Brain pericyte (primary cell): Measurements from ENCODE around the gene GNAI1.

ENCODE experiments used
- DNase-seq: peaks from one replicate; pipeline ENCODE4 v3.0.0-alpha.2; 2012; ENCODE audit warnings: low read depth, low spot score

The GNAI1 gene

DNA sequence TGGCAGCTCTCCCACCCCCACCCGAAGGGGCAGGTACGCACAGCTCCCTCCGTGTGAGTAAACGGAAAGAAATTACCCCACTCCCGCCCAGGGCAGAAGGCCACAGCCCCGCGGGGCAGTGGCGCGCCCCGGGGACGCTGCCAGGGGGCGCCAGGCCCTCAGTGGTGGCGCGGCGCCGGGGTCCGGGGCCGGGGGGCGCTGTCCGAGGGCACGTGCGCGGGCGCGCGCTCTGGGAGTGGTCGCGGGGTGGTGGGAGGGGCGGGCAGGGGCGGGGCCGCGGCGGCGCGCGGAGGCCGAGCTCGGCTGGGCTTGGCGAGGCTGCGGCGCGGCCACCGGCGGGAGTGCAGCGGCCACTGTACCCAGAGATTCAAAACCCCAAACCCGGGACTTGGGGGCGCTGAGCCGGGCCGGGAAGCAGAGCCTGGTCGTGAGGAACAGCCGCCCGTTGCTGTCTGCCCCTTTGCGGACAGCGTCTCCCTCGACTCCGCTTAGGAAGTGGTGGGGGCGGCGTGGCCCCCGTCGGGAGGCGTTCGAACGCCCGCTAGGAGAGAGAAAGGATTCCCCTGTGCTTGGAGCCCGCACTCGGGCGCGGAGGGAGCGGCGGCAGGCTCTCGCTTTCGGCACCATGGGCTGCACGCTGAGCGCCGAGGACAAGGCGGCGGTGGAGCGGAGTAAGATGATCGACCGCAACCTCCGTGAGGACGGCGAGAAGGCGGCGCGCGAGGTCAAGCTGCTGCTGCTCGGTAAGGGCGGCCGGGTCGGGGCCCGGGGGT lies at the start of gene GNAI1:
Gene GNAI1 (plus strand): TSS at position 296 of the 773 bp plus-strand sequence. CDS start 330 bp downstream, at position 626.
- DNase-seq: no peak

DNA sequence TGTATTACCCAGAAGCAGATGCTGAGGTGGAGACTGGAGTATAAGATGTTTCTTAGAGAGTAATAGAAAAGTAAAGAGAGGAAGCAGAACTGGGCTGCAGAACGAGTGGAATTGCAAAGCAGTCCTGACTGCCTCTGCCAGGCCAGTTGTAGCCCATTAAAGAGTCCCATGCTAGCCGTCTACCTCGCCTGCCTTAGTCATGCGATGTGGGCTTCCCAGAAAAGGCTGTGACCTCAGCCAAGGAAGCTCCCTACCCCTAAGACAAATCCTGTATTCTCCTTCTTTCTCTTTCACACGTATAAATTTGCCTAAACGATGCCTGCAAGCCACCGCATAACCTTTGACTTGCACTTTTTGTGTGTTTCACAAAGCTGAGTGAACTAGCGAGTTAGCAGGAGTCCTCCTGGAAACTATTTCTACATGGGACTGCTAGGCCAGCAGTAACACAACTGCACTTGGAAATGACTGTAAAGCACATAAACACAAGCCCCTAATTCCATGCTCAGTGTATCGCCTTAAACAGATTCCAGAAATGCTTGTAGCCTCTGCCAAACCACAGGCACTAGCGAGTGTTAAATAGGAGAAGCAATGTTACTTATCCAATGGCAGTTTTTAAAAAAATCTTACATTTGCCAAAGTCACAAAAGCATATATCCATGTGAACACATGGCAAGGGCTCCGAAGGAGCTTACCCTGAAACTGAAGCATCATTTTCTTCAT lies 47.4 kb upstream of the GNAI1 start:
- DNase-seq: no peak

DNA sequence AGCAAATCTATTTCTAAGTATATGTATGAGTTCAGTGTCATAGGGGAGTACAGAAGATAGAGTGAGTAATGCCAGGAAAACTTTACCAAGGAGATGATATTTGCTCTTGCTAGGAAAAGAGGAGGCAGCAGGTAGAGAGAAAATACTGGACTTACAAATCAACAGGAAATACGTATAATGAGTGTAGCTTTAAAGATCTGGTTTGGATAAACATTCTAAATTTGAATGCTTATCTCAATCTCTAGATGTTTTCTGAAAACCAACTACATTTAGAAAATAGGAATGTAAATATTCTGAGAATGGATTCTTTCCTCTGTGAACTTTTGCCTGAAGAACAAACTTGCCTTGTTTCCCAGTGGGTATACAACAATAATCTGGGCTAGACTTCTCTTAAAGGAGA lies 46.9 kb upstream of the GNAI1 start:
- no peak for DNase-seq

DNA sequence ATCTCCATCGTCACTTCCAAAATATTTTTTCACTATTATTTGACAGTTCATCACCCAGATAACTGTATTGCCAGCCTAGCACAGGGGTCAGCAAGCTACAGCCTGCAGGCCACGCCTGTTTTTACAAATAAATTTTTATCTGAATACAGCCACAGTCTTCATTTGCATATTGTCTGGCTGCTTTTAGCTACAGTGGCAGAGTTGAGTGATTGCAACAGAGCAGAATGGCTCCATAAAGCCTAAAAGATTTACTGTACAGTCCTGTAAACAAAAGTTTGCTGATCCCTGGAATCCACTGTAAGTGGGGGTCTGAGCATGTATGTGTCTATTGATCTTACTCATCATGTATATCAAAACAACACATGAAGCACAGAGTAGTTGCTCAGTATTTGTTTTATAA lies 45.9 kb upstream of the GNAI1 start:
- no peak for DNase-seq

DNA sequence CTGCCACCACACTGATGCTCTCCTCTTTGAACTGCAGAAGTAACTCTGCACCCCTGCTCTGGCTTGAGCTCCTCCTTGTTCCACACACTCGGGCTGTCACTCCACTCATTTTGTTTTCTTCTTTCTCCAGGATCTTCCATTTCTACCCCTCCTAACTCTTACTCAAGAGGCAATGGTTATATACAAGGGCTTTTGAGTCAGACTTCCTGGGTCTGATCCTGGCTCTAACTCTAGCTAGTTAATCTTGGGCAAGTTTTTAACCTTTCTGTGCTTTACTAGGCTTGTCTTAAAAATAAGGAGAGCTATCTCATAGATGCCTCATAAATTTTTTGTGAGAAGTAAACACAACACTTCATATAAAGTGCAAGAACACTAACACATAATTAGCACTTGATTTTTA lies 45.3 kb upstream of the GNAI1 start:
- no peak for DNase-seq

DNA sequence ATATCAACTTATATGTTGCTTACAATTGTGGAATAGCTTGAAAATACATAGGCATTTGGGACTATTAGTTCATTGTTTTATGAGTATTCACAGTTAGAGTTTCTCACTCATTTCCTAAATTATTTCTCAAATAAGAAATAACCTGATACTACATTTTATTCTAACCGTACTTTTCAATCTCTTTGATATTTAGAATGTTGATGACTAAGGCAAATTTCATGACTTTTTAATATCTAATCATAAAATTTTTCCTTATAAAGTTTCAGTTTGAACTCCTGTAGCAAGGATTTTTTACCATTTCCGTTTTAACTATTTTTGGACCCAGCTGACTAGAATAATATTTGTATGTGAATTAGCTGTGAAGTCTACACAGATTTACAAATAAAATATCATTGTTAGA lies 41.3 kb upstream of the GNAI1 start:
- no peak for DNase-seq

DNA sequence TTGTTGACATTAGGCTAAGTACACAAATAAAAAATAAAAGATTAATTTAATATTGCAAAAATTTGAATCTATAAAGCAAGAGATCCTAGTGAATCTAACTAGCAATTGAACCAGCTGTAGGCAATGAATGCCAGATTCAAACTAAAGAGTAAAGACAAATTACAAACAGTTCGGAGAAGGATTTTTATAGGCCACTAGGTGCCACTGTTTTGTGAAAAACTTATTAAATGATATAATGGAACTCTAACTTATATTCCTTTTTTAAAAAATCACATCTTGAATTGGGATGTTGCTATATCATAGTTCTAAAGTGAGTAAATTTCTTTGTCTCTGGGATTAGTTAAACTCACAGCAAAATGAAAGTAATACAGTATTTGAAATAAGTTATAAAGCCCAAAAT lies 39.1 kb upstream of the GNAI1 start:
- no peak for DNase-seq

DNA sequence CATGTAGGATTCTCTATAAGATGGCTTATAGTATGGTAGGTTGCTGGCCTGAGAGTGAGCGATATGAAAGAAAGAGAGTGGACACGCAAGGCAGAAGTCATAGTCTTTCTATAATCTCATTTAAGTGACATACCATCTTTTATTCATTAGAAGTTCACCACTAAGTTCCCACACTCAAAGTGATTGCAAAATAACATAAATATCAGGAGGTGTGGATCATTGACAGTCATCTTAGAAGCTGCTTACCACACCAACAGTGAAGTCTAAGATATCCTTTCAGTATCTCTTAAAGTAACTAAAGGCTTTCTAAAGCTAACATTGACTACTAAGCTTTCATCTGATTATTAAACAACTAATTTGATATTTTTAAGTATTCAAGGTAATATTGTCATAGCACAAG lies 36.9 kb upstream of the GNAI1 start:
- no peak for DNase-seq

DNA sequence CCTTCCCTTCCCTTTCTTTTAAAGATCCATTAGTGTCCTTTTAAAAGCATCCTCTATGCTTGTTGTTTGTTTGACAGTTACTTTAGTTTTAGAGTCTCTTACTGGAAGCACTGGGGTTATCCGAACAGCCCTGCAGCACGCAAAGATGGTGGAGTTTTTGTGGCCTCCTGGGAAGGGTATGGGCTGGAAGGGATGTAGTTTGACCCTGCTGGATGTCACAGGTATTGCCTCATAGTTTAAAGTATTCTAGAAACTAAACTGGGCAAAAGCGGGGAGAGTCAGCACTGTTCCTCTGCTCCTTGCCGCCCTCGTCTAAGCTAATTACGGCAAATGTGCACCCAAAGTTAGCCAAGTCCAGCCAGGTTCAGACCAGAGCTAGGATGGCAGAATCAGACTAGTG lies 35.8 kb upstream of the GNAI1 start:
- DNase-seq: no peak

DNA sequence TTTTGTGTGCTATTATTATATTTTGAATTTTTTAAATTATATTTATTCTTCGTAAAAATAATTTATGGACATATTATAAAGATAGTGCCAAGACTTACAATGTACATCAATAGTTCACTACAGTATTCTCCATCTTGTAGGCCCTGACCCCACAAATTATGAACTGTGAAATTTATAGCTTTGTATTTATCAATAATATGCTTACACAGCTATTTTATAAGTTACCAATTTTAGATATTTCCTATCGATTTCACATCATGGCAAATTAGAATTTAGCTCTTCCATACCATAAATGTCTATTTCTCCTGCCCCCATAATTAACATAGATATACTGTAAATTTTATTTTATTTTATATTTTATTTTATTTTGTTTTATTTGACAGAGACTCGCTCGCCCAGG lies 34.4 kb upstream of the GNAI1 start:
- no peak for DNase-seq

DNA sequence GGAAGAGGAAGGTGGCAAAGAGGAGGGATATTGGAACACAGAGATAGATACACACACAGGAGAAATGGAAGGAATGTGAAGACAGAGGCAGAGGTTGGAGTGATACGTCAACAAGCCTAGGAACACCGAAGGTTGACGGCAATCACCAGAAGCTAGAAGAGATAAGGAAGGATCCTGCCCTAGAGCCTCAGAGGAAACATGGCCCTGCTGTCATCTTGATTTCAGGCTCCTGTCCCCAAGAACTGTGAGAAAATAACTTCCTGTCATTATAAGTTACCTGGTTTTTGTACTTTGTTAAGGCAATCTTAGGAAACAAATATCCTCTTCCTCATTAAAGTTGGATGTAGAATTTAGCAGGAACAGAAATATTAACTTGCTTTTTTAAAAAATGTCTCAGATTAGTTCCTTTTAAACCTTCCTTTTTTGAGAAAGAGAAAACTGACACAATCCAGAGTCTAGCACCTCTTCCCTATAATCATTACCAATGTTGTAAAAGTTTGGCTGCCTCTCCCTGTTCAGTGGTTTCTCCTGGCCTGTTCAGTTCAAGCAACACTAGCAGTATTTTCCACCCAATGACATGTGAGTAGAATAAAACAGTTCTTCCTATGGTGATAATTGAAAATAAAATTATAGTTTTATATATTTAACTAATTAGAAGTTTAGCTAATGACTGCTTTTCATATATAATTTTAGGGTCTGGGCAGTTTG lies 28.8 kb upstream of the GNAI1 start:
- DNase-seq: no peak

DNA sequence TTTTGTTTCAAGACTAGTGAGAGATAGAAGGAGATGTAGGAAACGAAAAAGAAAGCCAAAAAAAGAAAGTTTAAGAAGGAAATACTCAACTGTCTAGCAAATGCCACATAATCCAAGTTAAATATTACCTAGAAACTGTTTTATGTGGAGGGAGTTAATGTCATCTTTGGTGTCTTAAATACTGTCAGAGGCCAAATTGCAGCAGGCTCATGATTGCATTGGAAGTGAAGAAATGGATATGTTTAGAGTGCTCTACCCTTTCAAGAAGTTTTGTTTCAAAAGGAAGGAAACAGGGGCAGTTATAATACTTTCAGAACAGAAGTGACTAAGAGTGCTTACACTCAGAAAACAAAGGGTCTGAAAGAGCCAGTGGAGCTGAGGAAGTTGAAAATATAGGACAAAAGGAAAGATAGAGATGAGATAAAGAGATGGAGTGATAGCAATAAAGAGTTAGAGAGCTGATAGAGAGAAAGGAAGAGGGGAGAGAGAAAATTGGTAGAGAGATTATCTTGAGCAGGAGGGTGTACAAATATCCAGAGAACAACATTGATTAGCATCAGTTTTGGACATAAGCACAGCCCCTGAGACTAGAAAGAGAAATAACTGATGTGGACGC lies 28.0 kb upstream of the GNAI1 start:
- DNase-seq: no peak

DNA sequence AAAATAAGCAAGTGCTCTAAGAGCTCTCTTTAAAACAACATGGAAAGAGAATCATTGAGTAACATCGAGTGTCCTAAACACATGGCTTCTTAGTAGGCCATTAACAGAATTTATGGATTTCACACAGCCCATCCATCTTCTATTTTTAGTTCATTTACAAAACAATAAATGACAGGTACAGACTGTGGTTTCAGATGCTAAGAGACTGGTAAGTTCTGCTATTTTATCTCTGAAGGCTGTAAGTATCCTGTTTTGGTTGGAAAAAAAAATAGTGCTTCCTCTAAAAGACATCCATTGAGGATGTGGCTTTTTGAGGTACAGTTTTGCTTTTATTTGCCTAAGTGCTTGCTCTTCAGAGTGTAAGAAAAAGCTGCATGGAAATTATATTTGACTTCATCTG lies 27.4 kb upstream of the GNAI1 start:
- DNase-seq: no peak

DNA sequence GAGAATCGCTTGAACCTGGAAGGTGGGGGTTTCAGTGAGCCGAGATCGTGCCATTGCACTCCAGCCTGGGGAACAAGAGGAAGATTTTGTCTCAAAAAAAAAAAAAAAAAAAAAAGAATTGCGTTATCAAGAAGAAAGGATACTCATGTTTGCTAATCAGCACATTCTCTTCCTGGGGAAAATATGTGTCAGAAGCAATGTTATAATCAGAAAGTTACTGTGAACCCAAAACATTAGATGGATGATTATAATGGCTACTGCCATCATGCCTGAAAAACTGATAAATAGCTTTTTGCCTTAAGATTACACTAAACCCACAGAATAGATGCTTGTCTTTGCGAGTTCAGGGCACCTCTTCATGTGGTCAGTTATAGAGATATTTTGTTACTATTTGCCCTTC lies 24.3 kb upstream of the GNAI1 start:
- DNase-seq: no peak

DNA sequence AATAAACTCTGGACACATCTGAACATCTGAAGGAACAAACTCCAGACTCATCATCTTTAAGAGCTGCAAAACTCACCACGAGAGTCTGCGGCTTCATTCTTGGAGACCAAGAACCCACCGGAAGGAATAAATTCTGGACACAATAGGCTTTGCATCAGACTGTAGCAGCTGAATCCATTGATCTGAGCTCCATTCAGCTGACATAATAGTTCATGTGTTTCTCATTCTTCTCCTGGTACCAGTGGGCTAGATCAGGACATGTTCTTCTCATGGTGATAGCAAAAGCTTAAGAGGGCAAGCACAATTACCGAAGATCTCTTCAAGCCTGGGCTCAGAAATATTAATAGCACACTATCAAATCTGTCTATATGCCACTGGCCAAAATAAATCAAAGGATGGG lies 20.5 kb upstream of the GNAI1 start:
- no peak for DNase-seq

DNA sequence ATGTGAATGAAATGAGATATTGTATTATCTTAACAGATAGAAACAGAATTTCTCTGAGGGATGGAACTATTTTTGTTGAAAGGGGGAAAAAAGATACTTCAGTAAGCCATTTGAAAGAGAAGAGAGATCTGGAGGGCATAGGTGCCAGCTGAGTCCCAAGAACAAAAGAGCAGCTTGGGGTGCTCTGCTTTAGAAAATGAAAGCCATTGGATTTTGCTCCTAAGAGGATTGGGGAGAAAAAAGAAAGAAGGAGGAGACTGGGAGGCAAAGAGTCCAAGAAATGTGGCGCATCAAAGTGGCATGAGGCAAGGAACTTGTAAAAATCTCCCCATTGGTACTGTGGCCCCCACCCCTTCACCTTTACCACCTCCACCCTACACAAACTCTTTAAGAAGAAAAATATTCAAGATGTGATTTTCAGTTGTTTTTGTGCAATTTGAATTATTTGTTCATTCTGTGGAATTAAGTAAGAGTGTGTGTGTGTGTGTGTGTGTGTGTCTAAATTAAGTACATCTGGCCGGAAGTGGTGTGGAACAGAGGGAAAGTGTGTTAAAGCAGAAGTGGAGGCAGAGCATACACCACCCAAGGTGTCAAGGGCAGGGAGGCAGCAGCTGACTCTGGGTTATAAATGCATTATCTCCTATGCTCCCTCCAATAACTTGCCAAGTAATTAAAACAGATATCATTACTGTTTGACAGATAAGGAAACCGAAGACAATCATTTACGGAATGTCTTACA lies 9.9 kb upstream of the GNAI1 start:
- DNase-seq: no peak

DNA sequence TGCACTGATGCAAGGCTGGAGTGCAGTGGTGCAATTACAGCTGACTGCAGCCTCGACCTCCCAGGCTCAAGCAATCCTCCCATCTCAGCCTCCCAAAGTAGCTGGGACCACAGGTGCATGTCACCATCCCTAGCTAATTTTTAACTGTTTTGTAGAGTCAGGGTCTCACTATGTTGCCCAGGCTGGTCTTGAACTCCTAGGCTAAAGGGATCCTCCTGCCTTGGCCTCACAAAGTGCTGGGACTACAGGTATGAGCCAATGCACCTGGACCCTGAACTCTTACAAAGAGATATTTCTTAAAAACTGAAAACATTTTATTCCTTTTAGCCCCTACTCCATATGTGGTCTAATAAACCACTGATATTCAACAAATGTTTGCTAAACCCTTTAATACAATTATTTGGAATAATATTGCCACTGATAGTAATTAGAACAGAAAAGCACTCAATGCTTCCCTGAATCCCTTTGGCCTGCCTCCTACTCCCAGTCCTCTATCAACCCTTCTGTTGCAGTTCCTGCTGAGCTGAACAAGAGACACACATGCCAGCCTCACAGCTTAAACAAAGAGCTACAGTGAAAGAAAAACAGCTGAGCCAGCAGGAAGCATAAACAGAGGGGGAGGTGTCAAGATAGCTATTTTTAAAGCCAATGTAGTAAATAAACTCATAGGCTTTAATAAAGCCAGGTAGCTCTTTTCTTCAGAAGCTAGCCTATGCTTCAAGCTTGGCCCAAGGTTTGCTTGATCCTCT lies 7.0 kb upstream of the GNAI1 start:
- DNase-seq: no peak

DNA sequence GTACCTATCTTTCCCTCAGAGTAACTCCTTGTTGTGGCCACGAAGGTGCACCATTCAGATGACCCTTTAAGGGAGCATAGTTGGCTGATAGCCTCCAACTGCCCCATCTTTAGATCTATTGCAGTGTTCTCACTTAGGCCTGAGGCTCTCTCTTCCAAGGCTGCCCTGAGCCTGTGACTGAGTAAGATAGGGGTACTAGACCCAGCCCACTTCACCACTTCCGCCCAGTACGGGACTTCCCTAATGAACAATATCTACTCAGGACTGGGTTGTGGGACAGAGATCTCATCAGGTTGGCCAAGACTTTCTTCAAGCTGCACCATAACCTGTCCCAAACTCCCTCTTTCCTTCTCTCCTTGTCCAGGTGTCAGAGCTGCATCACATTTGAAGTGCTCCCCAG lies 5.7 kb upstream of the GNAI1 start:
- no peak for DNase-seq

DNA sequence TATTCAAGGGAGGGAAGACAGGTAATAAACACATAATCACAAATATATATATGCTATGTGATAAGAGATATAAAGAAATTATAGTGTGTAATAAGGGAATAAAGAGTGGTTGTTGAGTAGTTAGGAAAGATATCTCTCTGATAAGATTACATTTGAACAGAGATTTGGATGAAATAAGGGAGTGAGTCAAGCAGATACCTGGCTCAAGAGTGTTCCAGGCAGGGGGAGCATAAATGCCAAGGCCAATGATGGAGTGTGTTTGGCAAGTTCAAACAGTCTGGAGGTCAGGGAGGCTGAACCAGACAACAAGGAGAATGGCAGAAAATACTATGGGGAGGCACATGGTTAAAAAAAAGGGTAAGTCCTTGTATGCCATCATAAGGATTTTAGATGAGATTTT lies 4.8 kb upstream of the GNAI1 start:
- DNase-seq: no peak

DNA sequence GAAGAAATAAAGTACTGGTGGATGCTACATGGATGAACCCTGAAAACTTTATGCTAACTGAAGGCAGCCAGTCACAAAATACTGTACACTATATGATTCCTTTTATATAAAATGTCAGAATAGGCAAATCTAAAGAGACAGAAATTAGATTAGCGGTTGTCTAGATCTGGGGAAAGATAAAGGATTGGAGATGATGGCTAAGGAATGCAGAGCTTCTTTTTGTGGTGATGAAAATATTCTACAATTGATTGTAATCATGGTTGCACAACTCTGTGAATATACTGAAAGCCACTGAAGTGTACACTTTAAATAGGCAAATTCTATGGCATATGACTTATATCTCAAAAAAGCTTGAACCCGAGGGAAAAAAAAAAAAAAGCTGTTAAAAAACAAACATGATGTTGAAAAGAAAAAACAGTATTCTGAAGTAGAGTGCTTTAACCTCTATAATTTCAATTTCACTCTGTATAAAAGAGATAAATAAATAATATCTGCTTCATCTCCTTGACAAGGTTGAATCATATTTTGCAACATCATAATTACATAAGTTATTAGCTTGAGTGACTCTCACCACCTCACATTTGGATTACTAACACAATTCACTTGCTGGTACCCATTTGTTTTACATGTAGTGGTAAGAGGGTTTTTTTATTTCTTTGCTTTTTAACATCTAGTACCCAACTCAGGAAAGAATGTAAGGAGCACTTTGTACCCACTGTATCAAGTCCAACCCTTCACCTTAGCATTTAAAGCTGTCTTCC lies 2.8 kb upstream of the GNAI1 start:
- no peak for DNase-seq
